AG04450 (cell line): ENCODE results near the gene NCOA4. TPM values are rescaled to one million over a fixed set of nuclear protein-coding genes. Genes with fewer than 3 reads are reported as not detected.

Experiments
- polyA plus RNA-seq: library from polyadenylated mRNA; depleted of rRNA; stranded (reverse); fragments of >200 nt; gene quantifications from 2 replicates; pipeline ENCODE4 v1.2.3, GENCODE V29; 2011; rRNA removed
- small RNA-seq: library from RNA; depleted of rRNA; stranded (forward); fragments of <200 nt; gene quantifications from one replicate; pipeline ENCODE3, GENCODE V24; 2012; ENCODE audit warnings: low read depth; ENCODE audit not compliant: insufficient read length

NCOA4 gene
- polyA plus RNA-seq, 1 experiment: 171 TPM

Small RNA genes within 50 kb of the gene (small RNA-seq; reads per million reads assigned to genes)
- gene SNORA74C-1: not detected

Other genes starting within 250 kb of the NCOA4 start
- gene AGAP4, start 183.1 kb downstream of the NCOA4 start, polyA plus RNA-seq: 9.2 and 13.0 TPM in 2 replicates
- gene TIMM23, start 58.1 kb downstream of the NCOA4 start, polyA plus RNA-seq: 113 and 137 TPM in 2 replicates
- not detected in 2 replicates for gene MSMB, start 15.6 kb upstream of the NCOA4 start, polyA plus RNA-seq